SU-DHL-6 (cell line): ENCODE results near the gene NHS.

ENCODE experiments used
- H2AFZ ChIP-seq: fragments of 200-600 bp; sonication (generic); 2 replicates; pipeline ENCODE4 v1.6.1; 2014; ENCODE audit warnings: low read depth, mild to moderate bottlenecking, moderate library complexity, mixed read lengths, antibody characterized with exemption, low read length; ENCODE audit not compliant: severe bottlenecking
- H3F3A ChIP-seq: fragments of 200-600 bp; shearing (Covaris generic); 2 replicates; pipeline ENCODE4 v1.6.0; 2016; ENCODE audit warnings: antibody characterized with exemption, mild to moderate bottlenecking; ENCODE audit not compliant: insufficient read depth
- H3K27ac ChIP-seq: fragments of 200-600 bp; sonication (generic); 2 replicates; pipeline ENCODE4 v1.5.1; 2016; ENCODE audit warnings: low read depth, mild to moderate bottlenecking, low read length, moderate library complexity, mixed read lengths
- H3K27me3 ChIP-seq: fragments of 200-600 bp; sonication (generic), shearing (Covaris generic); 2 replicates; pipeline ENCODE4 v1.6.0; 2014; ENCODE audit warnings: mild to moderate bottlenecking, low read length
- H3K36me3 ChIP-seq: fragments of 200-600 bp; sonication (generic); 2 replicates; pipeline ENCODE4 v1.6.1; 2014; ENCODE audit warnings: mild to moderate bottlenecking, low read length, mixed read lengths
- H3K4me2 ChIP-seq: fragments of 300-600, 200-600 bp; shearing (Covaris generic), sonication (generic); 2 replicates; pipeline ENCODE4 v1.6.0; 2014; ENCODE audit warnings: low read length, low read depth, mild to moderate bottlenecking; ENCODE audit not compliant: poor library complexity, severe bottlenecking
- H3K4me3 ChIP-seq: fragments of 200-600 bp; sonication (generic); 2 replicates; pipeline ENCODE4 v1.5.1; 2014; ENCODE audit warnings: antibody characterized with exemption, low read length, mild to moderate bottlenecking, mixed read lengths; ENCODE audit not compliant: insufficient read depth, poor library complexity, severe bottlenecking
- H3K79me2 ChIP-seq: fragments of 200-600 bp; sonication (generic); 2 replicates; pipeline ENCODE4 v1.6.1; 2014; ENCODE audit warnings: mild to moderate bottlenecking, low read length, moderate library complexity; ENCODE audit not compliant: insufficient read depth
- H3K9ac ChIP-seq: fragments of 200-600 bp; sonication (generic); 2 replicates; pipeline ENCODE4 v1.7.0; 2014; ENCODE audit warnings: mild to moderate bottlenecking, low read length
- H3K9me2 ChIP-seq: fragments of 200-600 bp; sonication (generic); replicated peaks from 2 replicates; pipeline ENCODE4 v1.6.1; 2014; ENCODE audit warnings: low read length; ENCODE audit not compliant: insufficient read depth
- H3K9me3 ChIP-seq: fragments of 200-600 bp; sonication (generic); 2 replicates; pipeline ENCODE4 v1.6.1; 2014; ENCODE audit warnings: low read length, mixed read lengths; ENCODE audit not compliant: insufficient read depth
- H4K20me1 ChIP-seq: fragments of 200-600 bp; sonication (generic); 2 replicates; pipeline ENCODE4 v1.6.1; 2014; ENCODE audit warnings: low read depth, mild to moderate bottlenecking, antibody characterized with exemption, low read length, moderate library complexity, mixed read lengths
- CTCF ChIP-seq: fragments of 200-600 bp; sonication (generic); IDR thresholded peaks from one replicate; pipeline ENCODE4 v1.5.1; 2017; ENCODE audit warnings: antibody characterized with exemption, mild to moderate bottlenecking, low read length, moderate library complexity; ENCODE audit not compliant: insufficient read depth, poor library complexity, severe bottlenecking
- EZH2phosphoT487 ChIP-seq: fragments of 200-600 bp; sonication (generic), shearing (Covaris generic); conservative IDR thresholded peaks from 2 replicates; pipeline ENCODE4 v1.6.1; 2018; ENCODE audit warnings: mild to moderate bottlenecking, antibody characterized with exemption, low read length, moderate library complexity, mixed read lengths

The NHS gene

GRCh38 chrX:17472424-17472823 is 97.4 kb downstream of the NHS start:
- Histone ChIP-seq H3K36me3 (no peaks in the 10 kb centered on the region), H3K79me2 (no peaks in the 10 kb centered on the region), H3K9me2 (no peaks in the 10 kb centered on the region), H3K9ac (no peak overlapping the region), H3F3A (no peaks in the 10 kb centered on the region), H3K27ac (no peak overlapping the region), H4K20me1 (no peaks in the 10 kb centered on the region), H3K27me3 (no peaks in the 10 kb centered on the region), H3K9me3 (no peaks in the 10 kb centered on the region), H3K4me2 (no peak overlapping the region), H2AFZ (no peak overlapping the region), H3K4me3 (no peak overlapping the region)
- TF ChIP-seq EZH2phosphoT487, result no peak
- no peak for TF ChIP-seq CTCF

GRCh38 chrX:17473021-17473420 is 98.0 kb downstream of the NHS start:
- H3F3A ChIP-seq, result no peaks in the 10 kb centered on the region
- TF ChIP-seq CTCF, result no peak
- TF ChIP-seq EZH2phosphoT487, result no peak
- no peaks in the 10 kb centered on the region for H3K36me3 ChIP-seq
- no peak overlapping the region for H3K9ac ChIP-seq
- no peaks in the 10 kb centered on the region for H3K9me2 ChIP-seq
- no peak overlapping the region for H3K27ac ChIP-seq
- no peak overlapping the region for H3K4me2 ChIP-seq
- H3K27me3 ChIP-seq, result no peaks in the 10 kb centered on the region
- H2AFZ ChIP-seq, result no peak overlapping the region
- no peaks in the 10 kb centered on the region for H3K9me3 ChIP-seq
- H3K4me3 ChIP-seq, result no peak overlapping the region
- H4K20me1 ChIP-seq, result no peaks in the 10 kb centered on the region
- H3K79me2 ChIP-seq, result no peaks in the 10 kb centered on the region

- TF ChIP-seq CTCF, result no peak
- TF ChIP-seq EZH2phosphoT487, result no peak
- Histone ChIP-seq H3K9me2 (no peaks in the 10 kb centered on the region), H3K4me3 (no peak overlapping the region), H3F3A (no peaks in the 10 kb centered on the region), H3K36me3 (no peaks in the 10 kb centered on the region), H3K4me2 (no peak overlapping the region), H3K9ac (no peak overlapping the region), H3K79me2 (no peaks in the 10 kb centered on the region), H4K20me1 (no peaks in the 10 kb centered on the region), H2AFZ (no peak overlapping the region), H3K27ac (no peak overlapping the region), H3K9me3 (no peaks in the 10 kb centered on the region), H3K27me3 (no peaks in the 10 kb centered on the region)
Measured at GRCh38 chrX:17474892-17475291, 99.9 kb downstream of the NHS start.
